Measurements from ENCODE around the gene ARHGEF10L. TPM values are rescaled to one million over a fixed set of nuclear protein-coding genes. Genes with fewer than 3 reads are reported as not detected.

The ARHGEF10L gene
- total RNA-seq, 6 experiments from 2014 or later = 11.1 to 29.0 (median 26.7) TPM

DNA sequence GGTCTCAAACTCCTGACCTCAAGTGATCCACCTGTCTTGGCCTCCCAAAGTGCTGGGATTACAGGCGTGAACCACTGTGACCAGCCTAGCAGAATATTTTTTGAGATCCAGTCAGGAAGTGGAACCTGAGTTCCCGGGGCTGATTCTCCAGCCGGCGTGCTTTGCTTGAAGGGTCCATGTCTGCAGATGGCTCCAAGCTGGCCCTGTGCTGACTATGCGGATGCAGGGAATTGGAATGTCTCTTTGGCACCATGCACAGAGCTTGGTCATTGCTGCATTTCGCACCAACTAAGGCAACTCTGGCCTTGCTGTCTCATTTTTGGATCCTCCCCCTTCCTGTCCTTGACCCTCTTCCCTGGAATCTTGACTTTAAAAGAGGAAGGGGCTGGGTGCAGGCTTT lies 28.1 kb downstream of the ARHGEF10L start:
- TF ChIP-seq, protein P1, sequence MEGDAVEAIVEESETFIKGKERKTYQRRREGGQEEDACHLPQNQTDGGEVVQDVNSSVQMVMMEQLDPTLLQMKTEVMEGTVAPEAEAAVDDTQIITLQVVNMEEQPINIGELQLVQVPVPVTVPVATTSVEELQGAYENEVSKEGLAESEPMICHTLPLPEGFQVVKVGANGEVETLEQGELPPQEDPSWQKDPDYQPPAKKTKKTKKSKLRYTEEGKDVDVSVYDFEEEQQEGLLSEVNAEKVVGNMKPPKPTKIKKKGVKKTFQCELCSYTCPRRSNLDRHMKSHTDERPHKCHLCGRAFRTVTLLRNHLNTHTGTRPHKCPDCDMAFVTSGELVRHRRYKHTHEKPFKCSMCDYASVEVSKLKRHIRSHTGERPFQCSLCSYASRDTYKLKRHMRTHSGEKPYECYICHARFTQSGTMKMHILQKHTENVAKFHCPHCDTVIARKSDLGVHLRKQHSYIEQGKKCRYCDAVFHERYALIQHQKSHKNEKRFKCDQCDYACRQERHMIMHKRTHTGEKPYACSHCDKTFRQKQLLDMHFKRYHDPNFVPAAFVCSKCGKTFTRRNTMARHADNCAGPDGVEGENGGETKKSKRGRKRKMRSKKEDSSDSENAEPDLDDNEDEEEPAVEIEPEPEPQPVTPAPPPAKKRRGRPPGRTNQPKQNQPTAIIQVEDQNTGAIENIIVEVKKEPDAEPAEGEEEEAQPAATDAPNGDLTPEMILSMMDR (IDR thresholded peaks at IDR 0.05) = no peak
- Mint-ChIP-seq H3K36me3 (ENCODE audit: low read depth) (no peaks in the 10 kb centered on the region; the same call in 1 of the 2 replicates), H3K9me3 (no peaks in the 10 kb centered on the region), H3K27me3 (ENCODE audit: insufficient read depth) (peaks cover 5% of the 10 kb centered on the region), H3K4me1 (ENCODE audit: low read depth) (peaks cover 39% of the 10 kb centered on the region), H3K27ac (peak overlapping the region; percentile 96), H3K4me3 (no peak overlapping the region)
- DNase-seq = no peak

DNA sequence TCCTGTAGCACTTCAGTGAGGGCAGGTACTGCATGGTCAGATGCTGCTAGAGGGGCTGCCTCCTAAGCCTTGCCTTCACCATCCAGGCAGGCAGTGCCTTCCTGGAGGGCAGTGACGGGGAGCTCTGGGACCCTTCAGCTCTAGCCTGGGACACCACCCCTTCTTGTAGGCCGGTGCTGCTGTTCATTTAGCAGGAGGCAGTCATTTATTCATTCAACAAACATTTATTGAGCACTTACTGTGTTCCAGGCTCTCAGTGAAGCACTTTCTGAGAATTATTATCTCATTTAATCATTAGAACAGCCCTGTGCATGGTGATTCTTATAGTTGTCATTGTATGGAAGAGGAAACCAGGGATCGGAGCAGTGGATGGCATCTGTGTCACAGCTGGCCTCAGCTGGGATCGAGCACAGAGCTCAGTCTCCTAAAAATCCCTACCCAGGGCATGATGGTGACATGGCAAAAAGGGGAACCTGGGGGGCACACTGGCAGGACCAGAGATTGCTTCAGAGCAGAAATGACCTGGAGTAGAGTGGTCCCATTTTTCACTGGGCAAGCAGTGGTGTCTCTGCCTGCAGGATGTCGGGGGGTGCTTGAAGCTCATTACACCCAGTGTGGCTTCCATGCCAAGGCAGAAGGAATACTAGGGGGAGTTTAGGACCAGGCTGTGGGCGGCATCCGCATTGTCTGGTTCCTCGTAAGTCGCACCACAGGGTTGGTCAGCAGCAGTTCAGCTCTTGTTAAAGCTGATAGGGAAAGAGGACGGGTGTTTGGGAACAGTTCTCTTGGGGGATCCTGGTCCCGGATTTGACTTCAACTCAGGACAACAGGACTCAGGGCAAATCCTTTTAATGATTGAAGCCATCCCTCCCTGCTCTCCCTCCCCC lies 28.8 kb downstream of the ARHGEF10L start:
- Mint-ChIP-seq H3K27me3 (ENCODE audit: insufficient read depth) (peaks cover 5% of the 10 kb centered on the region), H3K27ac (peak overlapping the region; percentile 96), H3K4me1 (ENCODE audit: low read depth) (peaks cover 39% of the 10 kb centered on the region), H3K4me3 (no peak overlapping the region), H3K36me3 (ENCODE audit: low read depth) (no peaks in the 10 kb centered on the region; the same call in 1 of the 2 replicates), H3K9me3 (no peaks in the 10 kb centered on the region)
- DNase-seq = no peak
- TF ChIP-seq, protein P1 (IDR thresholded peaks at IDR 0.05) = no peak

DNA sequence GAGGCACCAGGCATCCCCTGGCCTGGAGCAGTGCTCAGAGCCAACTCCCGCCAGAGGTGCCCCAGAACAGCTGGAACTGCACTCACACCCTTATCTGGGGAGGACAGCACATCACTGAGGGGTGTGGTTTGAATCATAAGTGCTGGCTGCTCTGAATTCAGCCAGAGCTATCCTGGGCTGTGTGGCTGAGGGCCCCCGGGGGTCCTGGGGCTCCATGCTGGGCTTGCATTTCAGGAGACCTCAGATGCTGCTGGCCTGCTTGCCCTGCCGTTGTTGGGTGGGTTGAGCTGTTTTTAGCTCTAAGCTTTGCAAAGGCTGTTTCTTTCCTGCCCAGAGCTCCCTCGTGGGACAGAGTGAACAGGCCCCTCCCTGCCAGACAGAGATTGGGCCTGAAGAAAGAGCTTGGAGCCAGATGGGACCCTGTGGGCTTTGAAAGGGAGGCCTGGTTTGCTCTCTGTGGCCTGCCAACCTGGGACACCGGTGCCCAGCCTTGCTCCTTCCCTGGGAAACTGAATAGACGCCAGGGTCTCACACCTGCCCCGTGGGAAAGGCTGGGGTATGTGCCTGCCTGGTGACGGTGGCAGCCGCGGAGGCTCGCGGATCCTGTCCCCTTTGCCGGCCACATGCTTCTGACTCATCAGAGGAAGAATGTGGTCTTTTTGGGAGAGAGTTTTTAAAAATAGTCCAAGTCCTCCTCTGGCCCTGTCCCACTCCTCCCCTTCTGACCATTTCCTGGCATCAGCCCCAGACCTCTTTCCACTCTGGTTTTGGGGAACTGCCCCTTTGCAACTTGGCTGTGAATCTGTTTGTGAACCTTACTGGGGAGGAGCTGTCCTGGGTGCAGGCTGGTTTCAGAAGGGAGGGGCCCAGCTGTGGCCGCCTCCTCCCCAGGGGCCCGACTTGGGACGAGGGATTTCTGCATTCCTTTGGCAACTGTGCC lies 30.0 kb downstream of the ARHGEF10L start:
- Mint-ChIP-seq H3K4me3 (peak overlapping the region; percentile 61), H3K9me3 (no peaks in the 10 kb centered on the region), H3K27me3 (ENCODE audit: insufficient read depth) (peaks cover 5% of the 10 kb centered on the region), H3K4me1 (ENCODE audit: low read depth) (peaks cover 39% of the 10 kb centered on the region), H3K36me3 (ENCODE audit: low read depth) (no peaks in the 10 kb centered on the region; the same call in 1 of the 2 replicates), H3K27ac (peak overlapping the region; percentile 96)
- TF ChIP-seq, protein P1 (IDR thresholded peaks at IDR 0.05) = no peak
- peak; percentile 87 for DNase-seq

DNA sequence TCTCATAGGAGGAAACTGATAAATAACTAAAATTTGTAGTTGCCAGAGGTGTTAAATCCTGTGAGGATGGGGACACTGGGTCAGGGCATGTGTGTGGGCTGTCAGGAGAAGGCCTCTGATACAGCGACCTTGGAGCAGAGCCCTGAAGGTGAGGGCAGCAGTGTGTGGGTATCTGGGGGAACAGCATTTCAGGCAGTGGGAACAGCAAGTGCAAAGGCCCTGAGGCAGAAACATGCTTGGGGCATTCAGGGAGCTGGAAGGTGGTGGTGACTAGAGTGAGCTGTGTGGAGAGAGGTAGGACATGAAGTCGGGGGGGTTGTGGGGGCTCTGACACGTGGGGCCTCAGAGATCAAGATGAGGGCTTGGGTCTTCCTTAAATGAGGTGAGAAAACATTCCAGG lies 30.7 kb downstream of the ARHGEF10L start:
- H3K4me3 Mint-ChIP-seq = peak overlapping the region; percentile 61

More for the DNA sequence above, 30.7 kb downstream of the ARHGEF10L start:
- H3K27ac Mint-ChIP-seq = peak overlapping the region; percentile 96
- peaks cover 39% of the 10 kb centered on the region for H3K4me1 Mint-ChIP-seq (ENCODE audit: low read depth)
- H3K9me3 Mint-ChIP-seq = no peaks in the 10 kb centered on the region
- H3K27me3 Mint-ChIP-seq (ENCODE audit: insufficient read depth) = peaks cover 5% of the 10 kb centered on the region
- TF ChIP-seq, protein P1 (IDR thresholded peaks at IDR 0.05) = no peak
- DNase-seq = no peak
- H3K36me3 Mint-ChIP-seq (ENCODE audit: low read depth) = no peaks in the 10 kb centered on the region; the same call in 1 of the 2 replicates

Measured in HFFc6 (cell line).